ENCODE measurements around the gene PLVAP. TPM values are rescaled to one million over a fixed set of nuclear protein-coding genes. Genes with fewer than 3 reads are reported as not detected.

The PLVAP gene
- total and polyA plus RNA-seq, 9 of the 15 experiments (the other 6 are each of a cell fraction or from before 2014, with no cell fraction given), result 0.09 to 0.84 (median 0.51) TPM; not detected in 4

GRCh38 chr19:17334414-17335409 is 42.4 kb downstream of the PLVAP start, which contains the start of gene ANO8 (continued):
- TF ChIP-seq PRDM10 (IDR thresholded peaks at IDR 0.05; ENCODE audit: partially characterized antibody) (peak; percentile 82), ZNF282 (CRISPR knock-in tag; IDR thresholded peaks at IDR 0.05) (peak; percentile 81; the same call in 1 of the 2 replicates), KDM2B (CRISPR knock-in tag; IDR thresholded peaks at IDR 0.05) (peak; percentile 94; the same call in 1 of the 2 replicates), ELF2 (CRISPR knock-in tag; IDR thresholded peaks at IDR 0.05) (peak; percentile 61; the same call in 1 of the 2 replicates), ARID3A (IDR thresholded peaks at IDR 0.05; ENCODE audit: borderline replicate concordance, low read depth, low read length) (peak; percentile 53; the same call in 1 of the 2 replicates), RCOR1 (IDR thresholded peaks at IDR 0.05; ENCODE audit: borderline replicate concordance in 1 of 2, low read depth in 2 of 2, low read length in 2 of 2) (peak; percentile 82 to 96), HDAC1 (IDR thresholded peaks at IDR 0.05) (peak in 1 of 2 experiments; percentile 80; a peak in 2 of 4 replicates), MTA3 (IDR thresholded peaks at IDR 0.05; ENCODE audit: borderline replicate concordance) (peak; percentile 93), MBD2 (IDR thresholded peaks at IDR 0.05; ENCODE audit: borderline replicate concordance, low read depth) (peak; percentile 60; the same call in 1 of the 2 replicates), HMGN3 (IDR thresholded peaks at IDR 0.05; ENCODE audit: borderline replicate concordance, extremely low read depth, insufficient read length, low read depth, low read length) (peak; percentile 87), CREB1 (IDR thresholded peaks at IDR 0.05) (peak; percentile 89), CREB1 (CRISPR knock-in tag; IDR thresholded peaks at IDR 0.05) (peak; percentile 92), TARDBP (IDR thresholded peaks at IDR 0.05) (peak; percentile 75), HNRNPH1 (optimal IDR thresholded peaks at IDR 0.05; ENCODE audit: low read depth, low read length) (no peak), ZC3H11A (IDR thresholded peaks at IDR 0.05; ENCODE audit: low read depth, low read length) (0 out of 2 replicates have a peak, but pooled peaks have one; percentile 67), ZBTB34 (CRISPR knock-in tag; IDR thresholded peaks at IDR 0.05) (no peak), EP400 (IDR thresholded peaks at IDR 0.05) (peak; percentile 70; the same call in 1 of the 2 replicates), NFIX (CRISPR knock-in tag; IDR thresholded peaks at IDR 0.05; ENCODE audit: low read depth) (no peak), GATAD2A (IDR thresholded peaks at IDR 0.05) (no peak), ZNF431 (CRISPR knock-in tag; IDR thresholded peaks at IDR 0.05) (peak; percentile 69), RBM22 (IDR thresholded peaks at IDR 0.05; ENCODE audit: low read depth, low read length, poor library complexity, severe bottlenecking) (peak; percentile 81)

Measured in K562 (cell line).